ENCODE measurements around the gene CLPX. TPM values are rescaled to one million over a fixed set of nuclear protein-coding genes. Genes with fewer than 3 reads are reported as not detected.
"Not testable (repeated sequence)": the region's sequence is repeated elsewhere in the genome, so short reads cannot be mapped to it uniquely, and the experiment has no call there.

Gene CLPX
- total RNA-seq (10 to 100 TPM; 37.1 to 44.2 (median 41.1) TPM), polyA plus RNA-seq (10 to 100 TPM; 19.0 to 44.4 TPM)
- long read RNA-seq, donor 1, full-length matches to known transcripts, result 20 of 76 reads
- long read RNA-seq, donor 1, partial matches to known transcripts, result 43 of 76 reads
- long read RNA-seq, donor 1, other reads (novel, unspliced or antisense), result 13 of 76 reads
- long read RNA-seq, donor 2, full-length matches to known transcripts, result 6 of 26 reads
- long read RNA-seq, donor 2, partial matches to known transcripts, result 20 of 26 reads
- long read RNA-seq, donor 2, other reads (novel, unspliced or antisense), result 0 of 26 reads
- long read RNA-seq, donor 3, full-length matches to known transcripts, result 23 of 33 reads
- long read RNA-seq, donor 3, partial matches to known transcripts, result 2 of 33 reads
- long read RNA-seq, donor 3, other reads (novel, unspliced or antisense), result 8 of 33 reads

- peak within 1 kb of the TSS; percentile 94 to 97 for H3K27ac ChIP-seq
- WGBS, 3 donors, result 0 to 1% (median 1%) methylated on average over 57 to 70 of the region's 70 CpGs
- TF ChIP-seq CTCF (IDR thresholded peaks at IDR 0.05), result peak in 1 of 3 donors; percentile 7
- TF ChIP-seq EP300 (IDR thresholded peaks at IDR 0.05), result no peak
- peak; percentile 71 for TF ChIP-seq POLR2A (IDR thresholded peaks at IDR 0.05)
- H3K27me3 ChIP-seq, result no peaks in the 10 kb centered on the region
- H3K4me1 ChIP-seq (ENCODE audit: insufficient read depth), result peaks cover 2% of the 10 kb centered on the region
- DNase-seq, result peak; percentile 91 to 96 (median 92)
- no peaks in the 10 kb centered on the region for H3K9me3 ChIP-seq
- intact Hi-C loops (cut with DNase I), result loop anchor here in 1 of 4 donors (5.0 kb wide), 1 partner anchor 87 kb away; no protein-coding TSS in a partner anchor
- H3K4me3 ChIP-seq, result peak within 1 kb of the TSS; percentile 95
- H3K36me3 ChIP-seq, result no peaks in the 10 kb centered on the region
Observed at GRCh38 chr15:65184868-65185717, at the start of gene CLPX. CLPX (minus strand) TSS chr15:65185342; CDS start chr15:65185153, 189 bp downstream.

- no peak for DNase-seq
- no peaks in the 10 kb centered on the region for H3K9me3 ChIP-seq
- H3K27ac ChIP-seq, result no peak overlapping the region
- no peaks in the 10 kb centered on the region for H3K36me3 ChIP-seq
- TF ChIP-seq EP300 (IDR thresholded peaks at IDR 0.05), result no peak
- no peak for TF ChIP-seq POLR2A (IDR thresholded peaks at IDR 0.05)
- TF ChIP-seq CTCF (IDR thresholded peaks at IDR 0.05), result no peak
- no peak overlapping the region for H3K4me3 ChIP-seq
- intact Hi-C loops (cut with DNase I), result no loop called here
- WGBS, 3 donors, result 56 to 76% (median 70%) methylated on average over 5 of the region's 5 CpGs
- no peaks in the 10 kb centered on the region for H3K4me1 ChIP-seq (ENCODE audit: insufficient read depth)
- no peaks in the 10 kb centered on the region for H3K27me3 ChIP-seq
Observed at GRCh38 chr15:65233696-65234095, 48.6 kb upstream of the CLPX start.

GRCh38 chr15:65232520-65232919, 47.4 kb upstream of the CLPX start:
- no peak overlapping the region for H3K4me3 ChIP-seq
- H3K27ac ChIP-seq, result no peak overlapping the region
- TF ChIP-seq CTCF (IDR thresholded peaks at IDR 0.05) (no peak), EP300 (IDR thresholded peaks at IDR 0.05) (no peak), POLR2A (IDR thresholded peaks at IDR 0.05) (no peak)
- no peaks in the 10 kb centered on the region for H3K27me3 ChIP-seq
- H3K4me1 ChIP-seq (ENCODE audit: insufficient read depth), result no peaks in the 10 kb centered on the region
- H3K36me3 ChIP-seq, result no peaks in the 10 kb centered on the region
- H3K9me3 ChIP-seq, result no peaks in the 10 kb centered on the region
- DNase-seq, result no peak
- intact Hi-C loops (cut with DNase I), result no loop called here
- 91 to 94% (median 94%) methylated on average over 3 of the region's 3 CpGs for WGBS, 3 donors

- Histone ChIP-seq H3K27me3 (no peaks in the 10 kb centered on the region), H3K36me3 (no peaks in the 10 kb centered on the region), H3K27ac (no peak overlapping the region), H3K4me3 (no peak overlapping the region), H3K4me1 (ENCODE audit: insufficient read depth) (no peaks in the 10 kb centered on the region), H3K9me3 (no peaks in the 10 kb centered on the region)
- no peak for DNase-seq
- TF ChIP-seq EP300 (IDR thresholded peaks at IDR 0.05), result no peak
- no peak for TF ChIP-seq POLR2A (IDR thresholded peaks at IDR 0.05)
- TF ChIP-seq CTCF (IDR thresholded peaks at IDR 0.05), result no peak
- 92 to 93% (median 93%) methylated on average over 10 of the region's 10 CpGs for WGBS, 3 donors
- intact Hi-C loops (cut with DNase I), result no loop called here
Observed at GRCh38 chr15:65231306-65231705, 46.2 kb upstream of the CLPX start.

GRCh38 chr15:65226901-65227300, 41.8 kb upstream of the CLPX start:
- H3K4me1 ChIP-seq (ENCODE audit: insufficient read depth); DNase-seq; H3K4me3 ChIP-seq; H3K27me3 ChIP-seq; H3K36me3 ChIP-seq; intact Hi-C loops (cut with DNase I); H3K27ac ChIP-seq; H3K9me3 ChIP-seq: not testable (repeated sequence)
- WGBS, 3 donors, result 86 to 100% (median 90%) methylated on average over 2 to 4 of the region's 10 CpGs
